Measurements from ENCODE around the gene IER5. TPM values are rescaled to one million over a fixed set of nuclear protein-coding genes. Genes with fewer than 3 reads are reported as not detected.

IER5 gene
- total and polyA plus RNA-seq, 2 of the 13 experiments (the other 11 are each of a cell fraction or from before 2014, with no cell fraction given), result 2.5 to 3.5 TPM

- TF ChIP-seq ZFP90 (CRISPR knock-in tag; IDR thresholded peaks at IDR 0.05; ENCODE audit: borderline replicate concordance) (no peak), ZSCAN30 (CRISPR knock-in tag; IDR thresholded peaks at IDR 0.05) (no peak), HNRNPK (IDR thresholded peaks at IDR 0.05; ENCODE audit: low read depth, low read length, poor library complexity, severe bottlenecking) (no peak), ONECUT2 (CRISPR knock-in tag; IDR thresholded peaks at IDR 0.05) (no peak), ZNF512B (CRISPR knock-in tag; IDR thresholded peaks at IDR 0.05; ENCODE audit: borderline replicate concordance) (no peak), TOE1 (CRISPR knock-in tag; IDR thresholded peaks at IDR 0.05) (no peak), ZSCAN12 (CRISPR knock-in tag; IDR thresholded peaks at IDR 0.05) (no peak), ZBTB8A (CRISPR knock-in tag; IDR thresholded peaks at IDR 0.05; ENCODE audit: borderline replicate concordance, low read depth) (no peak), SCMH1 (CRISPR knock-in tag; IDR thresholded peaks at IDR 0.05; ENCODE audit: borderline replicate concordance) (no peak), MYNN (CRISPR knock-in tag; IDR thresholded peaks at IDR 0.05; ENCODE audit: low read depth) (no peak), RNF2 (conservative IDR thresholded peaks at IDR 0.05; ENCODE audit: low read depth) (no peak), PHF5A (CRISPR knock-in tag; IDR thresholded peaks at IDR 0.05; ENCODE audit: low read depth, unreplicated experiment) (no peak), NCOA2 (CRISPR knock-in tag; IDR thresholded peaks at IDR 0.05) (peak; percentile 75), TERF1 (CRISPR knock-in tag; IDR thresholded peaks at IDR 0.05) (no peak), PRDM15 (CRISPR knock-in tag; IDR thresholded peaks at IDR 0.05) (no peak), ZNF383 (CRISPR knock-in tag; IDR thresholded peaks at IDR 0.05; ENCODE audit: borderline replicate concordance) (no peak), ZNF792 (CRISPR knock-in tag; IDR thresholded peaks at IDR 0.05) (peak; percentile 36; the same call in 1 of the 2 replicates), ZMYM2 (CRISPR knock-in tag; IDR thresholded peaks at IDR 0.05) (no peak)
- TF ChIP-seq, protein P1, sequence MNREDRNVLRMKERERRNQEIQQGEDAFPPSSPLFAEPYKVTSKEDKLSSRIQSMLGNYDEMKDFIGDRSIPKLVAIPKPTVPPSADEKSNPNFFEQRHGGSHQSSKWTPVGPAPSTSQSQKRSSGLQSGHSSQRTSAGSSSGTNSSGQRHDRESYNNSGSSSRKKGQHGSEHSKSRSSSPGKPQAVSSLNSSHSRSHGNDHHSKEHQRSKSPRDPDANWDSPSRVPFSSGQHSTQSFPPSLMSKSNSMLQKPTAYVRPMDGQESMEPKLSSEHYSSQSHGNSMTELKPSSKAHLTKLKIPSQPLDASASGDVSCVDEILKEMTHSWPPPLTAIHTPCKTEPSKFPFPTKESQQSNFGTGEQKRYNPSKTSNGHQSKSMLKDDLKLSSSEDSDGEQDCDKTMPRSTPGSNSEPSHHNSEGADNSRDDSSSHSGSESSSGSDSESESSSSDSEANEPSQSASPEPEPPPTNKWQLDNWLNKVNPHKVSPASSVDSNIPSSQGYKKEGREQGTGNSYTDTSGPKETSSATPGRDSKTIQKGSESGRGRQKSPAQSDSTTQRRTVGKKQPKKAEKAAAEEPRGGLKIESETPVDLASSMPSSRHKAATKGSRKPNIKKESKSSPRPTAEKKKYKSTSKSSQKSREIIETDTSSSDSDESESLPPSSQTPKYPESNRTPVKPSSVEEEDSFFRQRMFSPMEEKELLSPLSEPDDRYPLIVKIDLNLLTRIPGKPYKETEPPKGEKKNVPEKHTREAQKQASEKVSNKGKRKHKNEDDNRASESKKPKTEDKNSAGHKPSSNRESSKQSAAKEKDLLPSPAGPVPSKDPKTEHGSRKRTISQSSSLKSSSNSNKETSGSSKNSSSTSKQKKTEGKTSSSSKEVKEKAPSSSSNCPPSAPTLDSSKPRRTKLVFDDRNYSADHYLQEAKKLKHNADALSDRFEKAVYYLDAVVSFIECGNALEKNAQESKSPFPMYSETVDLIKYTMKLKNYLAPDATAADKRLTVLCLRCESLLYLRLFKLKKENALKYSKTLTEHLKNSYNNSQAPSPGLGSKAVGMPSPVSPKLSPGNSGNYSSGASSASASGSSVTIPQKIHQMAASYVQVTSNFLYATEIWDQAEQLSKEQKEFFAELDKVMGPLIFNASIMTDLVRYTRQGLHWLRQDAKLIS (CRISPR knock-in tag; IDR thresholded peaks at IDR 0.05), result no peak
Measured at GRCh38 chr1:181092883-181093458, 4.5 kb downstream of the IER5 start (continued).
